ENCODE measurements around the gene VPS36.
"Not testable (repeated sequence)": the region's sequence is repeated elsewhere in the genome, so short reads cannot be mapped to it uniquely, and the experiment has no call there.

The VPS36 gene

GRCh38 chr13:52374389-52374788 lies 76.0 kb downstream of the VPS36 start:
- DNase-seq: no peak

- not testable (repeated sequence) for DNase-seq
These were observed 77.2 kb downstream of the VPS36 start for GRCh38 chr13:52373277-52373676.

GRCh38 chr13:52371736-52372247 lies 78.6 kb downstream of the VPS36 start:
- DNase-seq: no peak

GRCh38 chr13:52366291-52366690 lies 84.1 kb downstream of the VPS36 start:
- no peak for DNase-seq
